ENCODE results near the gene APC. TPM values are rescaled to one million over a fixed set of nuclear protein-coding genes. Genes with fewer than 3 reads are reported as not detected.
A peak's percentile ranks its signal among the peaks of the same experiment; 100 is the strongest.

APC gene
- total and polyA plus RNA-seq, 10 of the 15 experiments (the other 5 are each of a cell fraction or from before 2014, with no cell fraction given) = 3.2 to 23.3 (median 13.8) TPM

- H3K4me2 ChIP-seq (ENCODE audit: control insufficient read depth, insufficient read depth) = peak overlapping the region; percentile 70
- peak overlapping the region; percentile 62 for H3K9ac ChIP-seq (ENCODE audit: control insufficient read depth, insufficient read depth, low read length)
- ChIA-PET POLR2A (interaction anchor here (1.0 to 3.7 kb wide), 4 partner anchors 12 to 29 kb away, joined by 3 to 10 read pairs (median 4); no protein-coding TSS in a partner anchor), CTCF (interaction anchor here (1.1 to 3.6 kb wide), 4 partner anchors 9 to 36 kb away, joined by 4 to 14 read pairs (median 6); no protein-coding TSS in a partner anchor), RAD21 (ENCODE audit: unreplicated experiment) (interaction anchor here (1.0 to 2.0 kb wide), 5 partner anchors 10 to 29 kb away, joined by 3 to 7 read pairs (median 5); no protein-coding TSS in a partner anchor), SMC1A (ENCODE audit: uncharacterized antibody, unreplicated experiment) (interaction anchor here (0.6 to 4.9 kb wide), 12 partner anchors 9 to 556 kb away, joined by 3 to 30 read pairs (median 4); no protein-coding TSS in a partner anchor)
- H3K79me2 ChIP-seq (ENCODE audit: control insufficient read depth, insufficient read depth, low read length) = peaks cover 12% of the 10 kb centered on the region
- 0% methylated on average over 3 of the region's 3 CpGs for WGBS (ENCODE audit: insufficient coverage, insufficient replicate concordance, low lambda C conversion rate, missing lambda C conversion rate)
- H3K4me3 ChIP-seq = peak overlapping the region; percentile 99
- in situ Hi-C loops (cut with MboI) (no loop called here), intact Hi-C loops (cut with micrococcal nuclease; ENCODE audit: unreplicated experiment) (no loop called here)
- DNase-seq (ENCODE audit: low read depth, low spot score) (no peak), ATAC-seq (peak; percentile 4; the same call in 2 of the 3 replicates), FAIRE-seq (no peak)
- H3K27ac ChIP-seq (ENCODE audit: control insufficient read depth, insufficient read depth) = peak overlapping the region; percentile 76
- BruUV-seq (replicated peaks) = no TSS peak
- no peaks in the 10 kb centered on the region for H3K27me3 ChIP-seq (replicated peaks in 1 of 2; ENCODE audit: control insufficient read depth in 2 of 2, insufficient read depth in 2 of 2, low read length in 1 of 2)
- H3K36me3 ChIP-seq (ENCODE audit: control insufficient read depth in 2 of 2, insufficient read depth in 2 of 2, low read length in 1 of 2) = no peaks in the 10 kb centered on the region
- H4K20me1 ChIP-seq (ENCODE audit: control insufficient read depth, insufficient read depth) = no peaks in the 10 kb centered on the region
- no peaks in the 10 kb centered on the region for H3K9me3 ChIP-seq (replicated peaks; ENCODE audit: control insufficient read depth, insufficient read depth, low read length)
- peak overlapping the region; percentile 99 for H2AFZ ChIP-seq (ENCODE audit: control insufficient read depth, low read depth, low read length)
- no peaks in the 10 kb centered on the region for H3K4me1 ChIP-seq (ENCODE audit: control insufficient read depth, insufficient read depth, low read length)
- no peak for TF ChIP-seq RAD51 (IDR thresholded peaks at IDR 0.05)
- no peak for TF ChIP-seq REST (IDR thresholded peaks at IDR 0.05; ENCODE audit: low read depth, low read length)
- no peak for TF ChIP-seq CHD2 (IDR thresholded peaks at IDR 0.05; ENCODE audit: borderline replicate concordance, low read depth, low read length)
- TF ChIP-seq SUPT20H (IDR thresholded peaks at IDR 0.05; ENCODE audit: borderline replicate concordance, control insufficient read depth, low read depth, low read length) = no peak
- no peak for TF ChIP-seq EP300 (IDR thresholded peaks at IDR 0.05; ENCODE audit: borderline replicate concordance in 1 of 2, control insufficient read depth in 1 of 2, low read depth in 2 of 2, low read length in 2 of 2)
- TF ChIP-seq, protein P1, sequence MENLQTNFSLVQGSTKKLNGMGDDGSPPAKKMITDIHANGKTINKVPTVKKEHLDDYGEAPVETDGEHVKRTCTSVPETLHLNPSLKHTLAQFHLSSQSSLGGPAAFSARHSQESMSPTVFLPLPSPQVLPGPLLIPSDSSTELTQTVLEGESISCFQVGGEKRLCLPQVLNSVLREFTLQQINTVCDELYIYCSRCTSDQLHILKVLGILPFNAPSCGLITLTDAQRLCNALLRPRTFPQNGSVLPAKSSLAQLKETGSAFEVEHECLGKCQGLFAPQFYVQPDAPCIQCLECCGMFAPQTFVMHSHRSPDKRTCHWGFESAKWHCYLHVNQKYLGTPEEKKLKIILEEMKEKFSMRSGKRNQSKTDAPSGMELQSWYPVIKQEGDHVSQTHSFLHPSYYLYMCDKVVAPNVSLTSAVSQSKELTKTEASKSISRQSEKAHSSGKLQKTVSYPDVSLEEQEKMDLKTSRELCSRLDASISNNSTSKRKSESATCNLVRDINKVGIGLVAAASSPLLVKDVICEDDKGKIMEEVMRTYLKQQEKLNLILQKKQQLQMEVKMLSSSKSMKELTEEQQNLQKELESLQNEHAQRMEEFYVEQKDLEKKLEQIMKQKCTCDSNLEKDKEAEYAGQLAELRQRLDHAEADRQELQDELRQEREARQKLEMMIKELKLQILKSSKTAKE (IDR thresholded peaks at IDR 0.05; ENCODE audit: low read depth, poor library complexity, severe bottlenecking) = no peak
- no peak for TF ChIP-seq KLF5 (IDR thresholded peaks at IDR 0.05; ENCODE audit: partially characterized antibody)
- TF ChIP-seq PAX5 (IDR thresholded peaks at IDR 0.05; ENCODE audit: borderline replicate concordance, low read depth, low read length) = no peak
- TF ChIP-seq, protein P2, sequence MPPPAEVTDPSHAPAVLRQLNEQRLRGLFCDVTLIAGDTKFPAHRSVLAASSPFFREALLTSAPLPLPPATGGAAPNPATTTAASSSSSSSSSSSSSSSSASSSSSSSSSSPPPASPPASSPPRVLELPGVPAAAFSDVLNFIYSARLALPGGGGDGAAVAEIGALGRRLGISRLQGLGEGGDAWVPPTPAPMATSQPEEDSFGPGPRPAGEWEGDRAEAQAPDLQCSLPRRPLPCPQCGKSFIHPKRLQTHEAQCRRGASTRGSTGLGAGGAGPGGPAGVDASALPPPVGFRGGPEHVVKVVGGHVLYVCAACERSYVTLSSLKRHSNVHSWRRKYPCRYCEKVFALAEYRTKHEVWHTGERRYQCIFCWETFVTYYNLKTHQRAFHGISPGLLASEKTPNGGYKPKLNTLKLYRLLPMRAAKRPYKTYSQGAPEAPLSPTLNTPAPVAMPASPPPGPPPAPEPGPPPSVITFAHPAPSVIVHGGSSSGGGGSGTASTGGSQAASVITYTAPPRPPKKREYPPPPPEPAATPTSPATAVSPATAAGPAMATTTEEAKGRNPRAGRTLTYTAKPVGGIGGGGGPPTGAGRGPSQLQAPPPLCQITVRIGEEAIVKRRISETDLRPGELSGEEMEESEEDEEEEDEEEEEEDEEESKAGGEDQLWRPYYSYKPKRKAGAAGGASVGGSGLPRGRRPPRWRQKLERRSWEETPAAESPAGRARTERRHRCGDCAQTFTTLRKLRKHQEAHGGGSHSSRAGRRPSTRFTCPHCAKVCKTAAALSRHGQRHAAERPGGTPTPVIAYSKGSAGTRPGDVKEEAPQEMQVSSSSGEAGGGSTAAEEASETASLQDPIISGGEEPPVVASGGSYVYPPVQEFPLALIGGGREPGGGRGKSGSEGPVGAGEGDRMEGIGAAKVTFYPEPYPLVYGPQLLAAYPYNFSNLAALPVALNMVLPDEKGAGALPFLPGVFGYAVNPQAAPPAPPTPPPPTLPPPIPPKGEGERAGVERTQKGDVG (CRISPR knock-in tag; IDR thresholded peaks at IDR 0.05) = no peak
- TF ChIP-seq SREBF2 (IDR thresholded peaks at IDR 0.05; ENCODE audit: low read length) = no peak
- TF ChIP-seq RAD21 (IDR thresholded peaks at IDR 0.05; ENCODE audit: insufficient read depth, low read depth, low read length) = no peak
Observed at GRCh38 chr5:112737070-112737462, 619 bp upstream of the APC start.

Measured in GM12878 (cell line).